ENCODE data around the gene BTBD8. TPM values are rescaled to one million over a fixed set of nuclear protein-coding genes. Genes with fewer than 3 reads are reported as not detected.
"Not testable (repeated sequence)": the region's sequence is repeated elsewhere in the genome, so short reads cannot be mapped to it uniquely, and the experiment has no call there.

BTBD8 gene
- polyA plus RNA-seq (2012; ENCODE audit: insufficient read depth, insufficient read length), result 0.87 TPM

- DNase-seq (ENCODE audit: low read depth, low spot score), result peak; percentile 57
- H3K4me3 ChIP-seq (ENCODE audit: low read length), result peak within 1 kb of the TSS; percentile 72
These were observed at the start of gene BTBD8 for GRCh38 chr1:92080128-92080985. Gene BTBD8, plus strand, starts transcription at chr1:92080345. Its CDS starts 227 bp downstream, at chr1:92080572.

- DNase-seq (ENCODE audit: low read depth, low spot score), result peak; percentile 29
- H3K4me3 ChIP-seq (ENCODE audit: low read length), result no peak overlapping the region
These were observed 49.5 kb upstream of the BTBD8 start for GRCh38 chr1:92030656-92031107.

GRCh38 chr1:92031281-92032110 lies 48.6 kb upstream of the BTBD8 start:
- no peak overlapping the region for H3K4me3 ChIP-seq (ENCODE audit: low read length)
- no peak for DNase-seq (ENCODE audit: low read depth, low spot score)

- no peak for DNase-seq (ENCODE audit: low read depth, low spot score)
- no peak overlapping the region for H3K4me3 ChIP-seq (ENCODE audit: low read length)
These were observed 42.7 kb upstream of the BTBD8 start for GRCh38 chr1:92037400-92037799.

- DNase-seq (ENCODE audit: low read depth, low spot score), result no peak
- H3K4me3 ChIP-seq (ENCODE audit: low read length), result no peak overlapping the region
These were observed 41.3 kb upstream of the BTBD8 start for GRCh38 chr1:92038695-92039346.

GRCh38 chr1:92040971-92041370 lies 39.2 kb upstream of the BTBD8 start:
- no peak overlapping the region for H3K4me3 ChIP-seq (ENCODE audit: low read length)
- no peak for DNase-seq (ENCODE audit: low read depth, low spot score)

GRCh38 chr1:92043621-92044020 lies 36.5 kb upstream of the BTBD8 start:
- no peak for DNase-seq (ENCODE audit: low read depth, low spot score)
- H3K4me3 ChIP-seq (ENCODE audit: low read length), result no peak overlapping the region

- no peak for DNase-seq (ENCODE audit: low read depth, low spot score)
- no peak overlapping the region for H3K4me3 ChIP-seq (ENCODE audit: low read length)
These were observed 34.2 kb upstream of the BTBD8 start for GRCh38 chr1:92045766-92046495.

GRCh38 chr1:92051948-92052347 lies 28.2 kb upstream of the BTBD8 start:
- DNase-seq (ENCODE audit: low read depth, low spot score), result no peak
- H3K4me3 ChIP-seq (ENCODE audit: low read length), result no peak overlapping the region

- no peak overlapping the region for H3K4me3 ChIP-seq (ENCODE audit: low read length)
- no peak for DNase-seq (ENCODE audit: low read depth, low spot score)
These were observed 15.1 kb upstream of the BTBD8 start for GRCh38 chr1:92065042-92065441.

GRCh38 chr1:92066321-92066720 lies 13.8 kb upstream of the BTBD8 start:
- no peak overlapping the region for H3K4me3 ChIP-seq (ENCODE audit: low read length)
- no peak for DNase-seq (ENCODE audit: low read depth, low spot score)

GRCh38 chr1:92070892-92071291 lies 9.3 kb upstream of the BTBD8 start:
- no peak overlapping the region for H3K4me3 ChIP-seq (ENCODE audit: low read length)
- DNase-seq (ENCODE audit: low read depth, low spot score), result no peak

GRCh38 chr1:92074446-92074845 lies 5.7 kb upstream of the BTBD8 start:
- not testable (repeated sequence) for H3K4me3 ChIP-seq (ENCODE audit: low read length); DNase-seq (ENCODE audit: low read depth, low spot score)

GRCh38 chr1:92075311-92075710 lies 4.8 kb upstream of the BTBD8 start, which contains the start of gene SETSIP:
Gene SETSIP, minus strand, starts transcription at chr1:92075411. Its CDS starts 0 bp downstream, at chr1:92075411.
- H3K4me3 ChIP-seq (ENCODE audit: low read length), result no peak within 1 kb of the TSS
- no peak for DNase-seq (ENCODE audit: low read depth, low spot score)

GRCh38 chr1:92076363-92076762 lies 3.8 kb upstream of the BTBD8 start:
- no peak for DNase-seq (ENCODE audit: low read depth, low spot score)
- H3K4me3 ChIP-seq (ENCODE audit: low read length), result no peak overlapping the region

- DNase-seq (ENCODE audit: low read depth, low spot score); H3K4me3 ChIP-seq (ENCODE audit: low read length): not testable (repeated sequence)
These were observed 2.1 kb upstream of the BTBD8 start for GRCh38 chr1:92078077-92078476.

- peak overlapping the region; percentile 72 for H3K4me3 ChIP-seq (ENCODE audit: low read length)
These were observed 704 bp upstream of the BTBD8 start for GRCh38 chr1:92079441-92079840.

GRCh38 chr1:92081031-92081430 lies 886 bp downstream of the BTBD8 start:
- DNase-seq (ENCODE audit: low read depth, low spot score), result no peak
- peak overlapping the region; percentile 72 for H3K4me3 ChIP-seq (ENCODE audit: low read length)

More at GRCh38 chr1:92079441-92079840, 704 bp upstream of the BTBD8 start:
- DNase-seq (ENCODE audit: low read depth, low spot score), result no peak

GRCh38 chr1:92084651-92085050 lies 4.5 kb downstream of the BTBD8 start:
- no peak for DNase-seq (ENCODE audit: low read depth, low spot score)
- no peak overlapping the region for H3K4me3 ChIP-seq (ENCODE audit: low read length)
